SK-N-MC (cell line): ENCODE results near the gene ARHGAP24.

Experiments
- EZH2 ChIP-seq: fragments of 200-600 bp; sonication (generic); IDR thresholded peaks from one replicate; pipeline ENCODE4 v1.6.1; 2017; ENCODE audit warnings: antibody characterized with exemption
- POLR2AphosphoS5 ChIP-seq: IDR thresholded peaks from 2 replicates; pipeline ENCODE4 v1.6.1; 2012; ENCODE audit warnings: mild to moderate bottlenecking, low read depth, low read length, borderline replicate concordance

- TF ChIP-seq EZH2 (no peak), POLR2AphosphoS5 (no peak)
Observed at GRCh38 chr4:85603437-85604336, 128.7 kb downstream of the ARHGAP24 start.
